H9 (cell line): ENCODE data around the gene TBC1D24. TPM values are rescaled to one million over a fixed set of nuclear protein-coding genes. Genes with fewer than 3 reads are reported as not detected.

ENCODE experiments used
- DNase-seq: peaks from one replicate; pipeline ENCODE4 v3.0.0-alpha.2; 2017
- H2AFZ ChIP-seq: one replicate; pipeline ENCODE4 v1.6.1; 2013; ENCODE audit warnings: mild to moderate bottlenecking, low read length, control low read depth, moderate library complexity
- H2AK5ac ChIP-seq: 2 replicates; pipeline ENCODE4 v1.6.1; 2013; ENCODE audit warnings: low read length, control low read depth, mixed read lengths; ENCODE audit not compliant: insufficient read length
- H2BK120ac ChIP-seq: one replicate; pipeline ENCODE4 v1.6.1; 2013; ENCODE audit warnings: low read depth, mild to moderate bottlenecking, low read length, control low read depth, inconsistent platforms; ENCODE audit not compliant: poor library complexity, severe bottlenecking
- H2BK12ac ChIP-seq: 2 replicates; pipeline ENCODE4 v1.6.1; 2013; ENCODE audit warnings: low read length, control low read depth, mixed read lengths, low read depth; ENCODE audit not compliant: insufficient read length
- H2BK15ac ChIP-seq: 2 replicates; pipeline ENCODE4 v1.6.1; 2013; ENCODE audit warnings: low read depth, low read length, control low read depth
- H2BK20ac ChIP-seq: one replicate; pipeline ENCODE4 v1.6.1; 2013; ENCODE audit warnings: low read depth, mild to moderate bottlenecking, low read length, control low read depth, inconsistent platforms; ENCODE audit not compliant: poor library complexity, severe bottlenecking
- H2BK5ac ChIP-seq: 2 replicates; pipeline ENCODE4 v1.6.1; 2013; ENCODE audit warnings: low read length, control low read depth, mixed read lengths; ENCODE audit not compliant: insufficient read length
- H3K14ac ChIP-seq: 2 replicates; pipeline ENCODE4 v1.6.1; 2013; ENCODE audit warnings: low read length, control low read depth; ENCODE audit not compliant: insufficient read depth
- H3K18ac ChIP-seq: 2 replicates; pipeline ENCODE4 v1.6.1; 2013; ENCODE audit warnings: low read depth, mild to moderate bottlenecking, mixed read lengths, low read length, control low read depth; ENCODE audit not compliant: insufficient read length
- H3K23ac ChIP-seq: 2 replicates; pipeline ENCODE4 v1.6.1; 2013; ENCODE audit warnings: low read length, control low read depth, mixed read lengths, low read depth; ENCODE audit not compliant: insufficient read length
- H3K23me2 ChIP-seq: 2 replicates; pipeline ENCODE4 v1.6.1; 2013; ENCODE audit warnings: low read depth, mild to moderate bottlenecking, mixed read lengths, low read length, control low read depth; ENCODE audit not compliant: insufficient read length, poor library complexity, severe bottlenecking
- H3K27ac ChIP-seq: 2 replicates; pipeline ENCODE4 v1.5.1; 2013; ENCODE audit warnings: low read length, control low read depth, mixed read lengths, low read depth; ENCODE audit not compliant: insufficient read length
- H3K27me3 ChIP-seq: 2 replicates; pipeline ENCODE4 v1.6.1; 2013; ENCODE audit warnings: low read length, control low read depth, inconsistent platforms; ENCODE audit not compliant: insufficient read depth
- H3K4ac ChIP-seq: 2 replicates; pipeline ENCODE4 v1.6.1; 2013; ENCODE audit warnings: low read depth, mild to moderate bottlenecking, control low read depth, inconsistent platforms, low read length, moderate library complexity
- H3K4me1 ChIP-seq: 2 replicates; pipeline ENCODE4 v1.6.1; 2013; ENCODE audit warnings: low read length, control low read depth, inconsistent platforms; ENCODE audit not compliant: insufficient read depth
- H3K4me2 ChIP-seq: 2 replicates; pipeline ENCODE4 v1.6.1; 2013; ENCODE audit warnings: low read length, control low read depth, mixed read lengths; ENCODE audit not compliant: insufficient read length, insufficient read depth
- H3K56ac ChIP-seq: 2 replicates; pipeline ENCODE4 v1.6.1; 2013; ENCODE audit warnings: low read depth, mild to moderate bottlenecking, mixed read lengths, low read length, control low read depth; ENCODE audit not compliant: insufficient read length
- H3K79me1 ChIP-seq: 2 replicates; pipeline ENCODE4 v1.6.1; 2013; ENCODE audit warnings: low read depth, mild to moderate bottlenecking, moderate library complexity, low read length, control low read depth, inconsistent platforms; ENCODE audit not compliant: insufficient read depth, poor library complexity, severe bottlenecking
- H3K79me2 ChIP-seq: 2 replicates; pipeline ENCODE4 v1.6.1; 2013; ENCODE audit warnings: low read length, control low read depth, inconsistent platforms; ENCODE audit not compliant: insufficient read depth
- H3K9ac ChIP-seq: 2 replicates; pipeline ENCODE4 v1.6.1; 2013; ENCODE audit warnings: low read length, control low read depth, mixed read lengths; ENCODE audit not compliant: insufficient read length; ENCODE audit errors: extremely low read depth
- H3K9me3 ChIP-seq: one replicate; pipeline ENCODE4 v1.6.1; 2013; ENCODE audit warnings: low read depth, low read length, inconsistent platforms; ENCODE audit not compliant: control insufficient read depth
- H3T11ph ChIP-seq: one replicate; pipeline ENCODE4 v1.6.1; 2013; ENCODE audit warnings: mild to moderate bottlenecking, low read length, control low read depth, inconsistent platforms
- H4K20me1 ChIP-seq: one replicate; pipeline ENCODE4 v1.6.1; 2013; ENCODE audit not compliant: control insufficient read depth, insufficient read length, insufficient read depth
- H4K5ac ChIP-seq: 2 replicates; pipeline ENCODE4 v1.6.1; 2013; ENCODE audit warnings: low read depth, mild to moderate bottlenecking, mixed read lengths, low read length, control low read depth; ENCODE audit not compliant: insufficient read length
- H4K8ac ChIP-seq: replicated peaks from 2 replicates; pipeline ENCODE4 v1.6.1; 2013; ENCODE audit warnings: low read length, control low read depth, mixed read lengths, low read depth; ENCODE audit not compliant: insufficient read length
- H4K91ac ChIP-seq: 2 replicates; pipeline ENCODE4 v1.6.1; 2013; ENCODE audit warnings: low read depth, mild to moderate bottlenecking, moderate library complexity, mixed read lengths, low read length, control low read depth; ENCODE audit not compliant: insufficient read length
- H3K27ac Mint-ChIP-seq, 3 experiments: 2 replicates in 2 of 3; 3 replicates in 1 of 3; pipeline ENCODE4 v1.8.0; 2020 to 2021; ENCODE audit warnings: mixed read lengths in 3 of 3, mild to moderate bottlenecking in 1 of 3, moderate library complexity in 1 of 3
- H3K27me3 Mint-ChIP-seq: 2 replicates; pipeline ENCODE4 v1.8.0; 2021; ENCODE audit warnings: low read depth, mild to moderate bottlenecking, moderate library complexity, mixed read lengths
- H3K36me3 Mint-ChIP-seq, 3 experiments: 2 replicates in 2 of 3; 3 replicates in 1 of 3; pipeline ENCODE4 v1.8.0; 2020 to 2021; ENCODE audit warnings: low read depth in 3 of 3, mixed read lengths in 3 of 3; ENCODE audit not compliant: insufficient read depth in 1 of 3
- H3K4me1 Mint-ChIP-seq, 2 experiments: 2 replicates each; pipeline ENCODE4 v1.8.0; 2020; ENCODE audit warnings: mixed read lengths in 2 of 2
- H3K4me3 Mint-ChIP-seq, 2 experiments: 2 replicates in 1 of 2; 3 replicates in 1 of 2; pipeline ENCODE4 v1.8.0; 2020 to 2021; ENCODE audit warnings: mild to moderate bottlenecking in 2 of 2, mixed read lengths in 2 of 2, moderate library complexity in 1 of 2
- H3K9me3 Mint-ChIP-seq, 2 experiments: 2 replicates in 1 of 2; 3 replicates in 1 of 2; pipeline ENCODE4 v1.8.0; 2020; ENCODE audit warnings: mild to moderate bottlenecking in 2 of 2, mixed read lengths in 2 of 2, moderate library complexity in 1 of 2
- WGBS: extraction: QIAGEN DNeasy Blood & Tissue Kit; methylation state at CpG from one replicate; pipeline ENCODE4 v1.1.7; 2013; ENCODE audit warnings: missing lambda C conversion rate, low lambda C conversion rate, mixed read lengths; ENCODE audit not compliant: insufficient read length; ENCODE audit errors: extremely low coverage; 5-methylcytosine and 5-hydroxymethylcytosine counted together
- total RNA-seq: library from RNA; stranded (reverse); gene quantifications from 2 replicates; pipeline ENCODE4 v1.2.1, GENCODE V29; 2021
- TF ChIP-seq, protein P1 (sequence below): fragments of 200-600 bp; sonication (generic); conservative IDR thresholded peaks from 3 replicates; pipeline ENCODE4 v1.8.0; 2021; ENCODE audit warnings: antibody characterized with exemption, mild to moderate bottlenecking

The TBC1D24 gene
- total RNA-seq, 1 experiment from 2014 or later: 19.0 TPM

DNA sequence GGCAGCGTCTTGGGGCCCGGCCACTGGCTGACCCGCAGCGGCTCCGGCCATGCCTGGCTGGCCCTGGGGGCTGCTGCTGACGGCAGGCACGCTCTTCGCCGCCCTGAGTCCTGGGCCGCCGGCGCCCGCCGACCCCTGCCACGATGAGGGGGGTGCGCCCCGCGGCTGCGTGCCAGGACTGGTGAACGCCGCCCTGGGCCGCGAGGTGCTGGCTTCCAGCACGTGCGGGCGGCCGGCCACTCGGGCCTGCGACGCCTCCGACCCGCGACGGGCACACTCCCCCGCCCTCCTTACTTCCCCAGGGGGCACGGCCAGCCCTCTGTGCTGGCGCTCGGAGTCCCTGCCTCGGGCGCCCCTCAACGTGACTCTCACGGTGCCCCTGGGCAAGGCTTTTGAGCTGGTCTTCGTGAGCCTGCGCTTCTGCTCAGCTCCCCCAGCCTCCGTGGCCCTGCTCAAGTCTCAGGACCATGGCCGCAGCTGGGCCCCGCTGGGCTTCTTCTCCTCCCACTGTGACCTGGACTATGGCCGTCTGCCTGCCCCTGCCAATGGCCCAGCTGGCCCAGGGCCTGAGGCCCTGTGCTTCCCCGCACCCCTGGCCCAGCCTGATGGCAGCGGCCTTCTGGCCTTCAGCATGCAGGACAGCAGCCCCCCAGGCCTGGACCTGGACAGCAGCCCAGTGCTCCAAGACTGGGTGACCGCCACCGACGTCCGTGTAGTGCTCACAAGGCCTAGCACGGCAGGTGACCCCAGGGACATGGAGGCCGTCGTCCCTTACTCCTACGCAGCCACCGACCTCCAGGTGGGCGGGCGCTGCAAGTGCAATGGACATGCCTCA lies 3.1 kb upstream of the TBC1D24 start:
- Histone ChIP-seq H4K8ac (no peak overlapping the region), H2BK15ac (no peak overlapping the region), H3K27me3 (peaks cover 18% of the 10 kb centered on the region; the same call in 1 of the 2 replicates), H3K9me3 (no peaks in the 10 kb centered on the region), H2BK5ac (no peak overlapping the region), H2AK5ac (no peak overlapping the region), H2BK120ac (no peak overlapping the region), H3K79me1 (no peaks in the 10 kb centered on the region), H3K4me2 (no peak overlapping the region), H2BK12ac (no peak overlapping the region), H3K79me2 (no peaks in the 10 kb centered on the region), H3K14ac (no peak overlapping the region), H3K27ac (no peak overlapping the region), H3K23me2 (peaks cover 15% of the 10 kb centered on the region), H3K18ac (no peak overlapping the region), H3K4me1 (no peaks in the 10 kb centered on the region), H4K91ac (no peak overlapping the region), H2BK20ac (no peak overlapping the region), H3T11ph (no peak overlapping the region), H3K4ac (no peak overlapping the region), H3K56ac (no peak overlapping the region), H2AFZ (no peak overlapping the region), H4K5ac (no peak overlapping the region), H3K23ac (no peak overlapping the region), H4K20me1 (no peaks in the 10 kb centered on the region), H3K9ac (no peak overlapping the region)
- Mint-ChIP-seq H3K4me3 (peak overlapping the region in 1 of 2 experiments; percentile 17; a peak in 1 of 5 replicates), H3K36me3 (no peaks in the 10 kb centered on the region), H3K27ac (no peak overlapping the region), H3K27me3 (peaks cover 47% of the 10 kb centered on the region), H3K4me1 (peaks cover 26 to 31% of the 10 kb centered on the region in 2 experiments), H3K9me3 (no peaks in the 10 kb centered on the region)
- WGBS: no CpG with 5 or more reads among the region's 61 CpGs
- TF ChIP-seq, protein P1, sequence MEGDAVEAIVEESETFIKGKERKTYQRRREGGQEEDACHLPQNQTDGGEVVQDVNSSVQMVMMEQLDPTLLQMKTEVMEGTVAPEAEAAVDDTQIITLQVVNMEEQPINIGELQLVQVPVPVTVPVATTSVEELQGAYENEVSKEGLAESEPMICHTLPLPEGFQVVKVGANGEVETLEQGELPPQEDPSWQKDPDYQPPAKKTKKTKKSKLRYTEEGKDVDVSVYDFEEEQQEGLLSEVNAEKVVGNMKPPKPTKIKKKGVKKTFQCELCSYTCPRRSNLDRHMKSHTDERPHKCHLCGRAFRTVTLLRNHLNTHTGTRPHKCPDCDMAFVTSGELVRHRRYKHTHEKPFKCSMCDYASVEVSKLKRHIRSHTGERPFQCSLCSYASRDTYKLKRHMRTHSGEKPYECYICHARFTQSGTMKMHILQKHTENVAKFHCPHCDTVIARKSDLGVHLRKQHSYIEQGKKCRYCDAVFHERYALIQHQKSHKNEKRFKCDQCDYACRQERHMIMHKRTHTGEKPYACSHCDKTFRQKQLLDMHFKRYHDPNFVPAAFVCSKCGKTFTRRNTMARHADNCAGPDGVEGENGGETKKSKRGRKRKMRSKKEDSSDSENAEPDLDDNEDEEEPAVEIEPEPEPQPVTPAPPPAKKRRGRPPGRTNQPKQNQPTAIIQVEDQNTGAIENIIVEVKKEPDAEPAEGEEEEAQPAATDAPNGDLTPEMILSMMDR: no peak
- DNase-seq: no peak
